Naive thymus-derived CD8-positive, alpha-beta T cell (primary cell): ENCODE data around the gene FPR3. TPM values are rescaled to one million over a fixed set of nuclear protein-coding genes. Genes with fewer than 3 reads are reported as not detected.
"Not testable (repeated sequence)": the region's sequence is repeated elsewhere in the genome, so short reads cannot be mapped to it uniquely, and the experiment has no call there.

Experiments used
- ATAC-seq, 2 donors: fragments of 150-1000 bp; cut with Tn5 transposase in 1 of 2; sonication (Bioruptor Pico), chemical (Tn5 transposase) in 1 of 2; 1 replicate in 1 of 2; 2 replicates in 1 of 2; pipeline ENCODE4 v1.10.0; 2021; ENCODE audit warnings: mild to moderate bottlenecking in 2 of 2, moderate library complexity in 2 of 2
- POLR2A ChIA-PET: fragments of 350-600 bp; sonication (Branson Sonifier 250); formaldehyde crosslinking; loops from one replicate; lab custom pipeline; 2021; ENCODE audit warnings: antibody characterized with exemption; lab: Charles Lee
- DNase-seq, 10 donors: peaks; one replicate each; pipeline versions ENCODE4 v3.0.0 to v3.0.0-alpha.2; 2020 to 2022
- H3K27ac Mint-ChIP-seq, 10 donors: one replicate each; pipeline ENCODE4 v1.8.0; 2020 to 2022; ENCODE audit warnings: mild to moderate bottlenecking in 10 of 10, mixed read lengths in 10 of 10, moderate library complexity in 4 of 10, inconsistent platforms in 1 of 10
- H3K27me3 Mint-ChIP-seq, 5 donors: one replicate each; pipeline ENCODE4 v1.8.0; 2021 to 2022; ENCODE audit warnings: mixed read lengths in 5 of 5
- H3K36me3 Mint-ChIP-seq, 3 donors: one replicate each; pipeline ENCODE4 v1.8.0; 2020 to 2022; ENCODE audit warnings: mixed read lengths in 3 of 3, mild to moderate bottlenecking in 2 of 3, inconsistent platforms in 1 of 3
- H3K4me1 Mint-ChIP-seq, 4 donors: one replicate each; pipeline ENCODE4 v1.8.0; 2021 to 2022; ENCODE audit warnings: mixed read lengths in 4 of 4
- H3K4me3 Mint-ChIP-seq, 10 donors: one replicate each; pipeline ENCODE4 v1.8.0; 2020 to 2022; ENCODE audit warnings: mild to moderate bottlenecking in 10 of 10, mixed read lengths in 10 of 10, moderate library complexity in 6 of 10, inconsistent platforms in 1 of 10
- H3K9me3 Mint-ChIP-seq, 9 donors: one replicate each; pipeline ENCODE4 v1.8.0; 2020 to 2022; ENCODE audit warnings: mixed read lengths in 9 of 9, mild to moderate bottlenecking in 3 of 9, inconsistent platforms in 1 of 9, moderate library complexity in 1 of 9
- polyA plus RNA-seq, 3 donors: library from polyadenylated mRNA; unstranded; fragments of 300-500 nt; fragmentation: Illumina TruSeq; gene quantifications; one replicate each; pipeline ENCODE4 v1.2.3, GENCODE V29; 2021
- total RNA-seq, 8 experiments: library from RNA in 2 of 8; stranded (reverse) in 2 of 8; gene quantifications; one replicate each; pipeline ENCODE4 v1.2.3 and lab custom pipeline; 2021 to 2026

The FPR3 gene
- total and polyA plus RNA-seq, 5 experiments from 2014 or later: 1.3 to 1.4 TPM; not detected in 3

- POLR2A ChIA-PET: no interaction called here
- DNase-seq (no peak), ATAC-seq (no peak)
- Mint-ChIP-seq H3K27me3 (peaks cover 1 to 12% (median 4%) of the 10 kb centered on the region in 5 donors), H3K36me3 (peaks cover 0 to 27% (median 3%) of the 10 kb centered on the region in 3 donors), H3K4me3 (no peak overlapping the region), H3K27ac (no peak overlapping the region), H3K9me3 (peaks cover 0 to 70% (median 13%) of the 10 kb centered on the region in 9 donors), H3K4me1 (peaks cover 0 to 14% (median under 1%) of the 10 kb centered on the region in 4 donors)
Observed at GRCh38 chr19:51802775-51803174, 7.8 kb downstream of the FPR3 start.

- peaks cover 0 to 64% (median 13%) of the 10 kb centered on the region in 9 donors for H3K9me3 Mint-ChIP-seq
- H3K4me1 Mint-ChIP-seq: peaks cover 0 to 14% (median under 1%) of the 10 kb centered on the region in 4 donors
- no peak overlapping the region for H3K27ac Mint-ChIP-seq
- ATAC-seq (no peak), DNase-seq (no peak)
- H3K36me3 Mint-ChIP-seq: peaks cover 0 to 22% (median 0%) of the 10 kb centered on the region in 3 donors
- H3K27me3 Mint-ChIP-seq: peaks cover 0 to 12% (median 3%) of the 10 kb centered on the region in 5 donors
- no peak overlapping the region for H3K4me3 Mint-ChIP-seq
- POLR2A ChIA-PET: no interaction called here
Observed at GRCh38 chr19:51803519-51803918, 8.6 kb downstream of the FPR3 start.

- no peak overlapping the region for H3K4me3 Mint-ChIP-seq
- H3K4me1 Mint-ChIP-seq: peaks cover 0 to 14% (median under 1%) of the 10 kb centered on the region in 4 donors
- H3K36me3 Mint-ChIP-seq: peaks cover 0 to 20% (median 0%) of the 10 kb centered on the region in 3 donors
- no peak overlapping the region for H3K27ac Mint-ChIP-seq
- DNase-seq (no peak), ATAC-seq (no peak)
- peaks cover 0 to 67% (median 13%) of the 10 kb centered on the region in 9 donors for H3K9me3 Mint-ChIP-seq
- POLR2A ChIA-PET: no interaction called here
- peaks cover 0 to 12% (median 3%) of the 10 kb centered on the region in 5 donors for H3K27me3 Mint-ChIP-seq
Observed at GRCh38 chr19:51803967-51804366, 9.0 kb downstream of the FPR3 start.

- H3K4me1 Mint-ChIP-seq: peaks cover 0 to 13% (median under 1%) of the 10 kb centered on the region in 4 donors
Observed at GRCh38 chr19:51804789-51805188, 9.8 kb downstream of the FPR3 start.

DNA sequence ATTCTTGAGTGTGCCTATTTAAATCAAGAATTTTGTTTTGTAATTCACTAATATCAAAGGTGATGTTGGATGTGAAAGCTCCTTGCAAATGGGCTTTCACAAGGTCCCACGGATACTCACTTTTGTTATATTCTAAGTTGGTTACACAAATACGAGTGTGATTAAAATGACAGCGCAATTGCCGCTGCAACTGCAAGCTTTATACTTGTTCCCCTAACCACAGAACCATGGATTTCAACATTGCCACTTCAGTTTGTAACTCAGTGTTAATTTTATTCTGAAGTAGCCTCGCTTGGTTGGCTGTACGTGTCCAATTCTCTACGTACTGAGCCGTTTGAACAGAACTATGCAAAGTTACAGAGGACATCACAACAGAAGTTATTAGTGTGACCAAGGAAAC lies 10.4 kb downstream of the FPR3 start:
- Mint-ChIP-seq H3K9me3 (peaks cover 0 to 64% (median 13%) of the 10 kb centered on the region in 9 donors), H3K36me3 (peaks cover 0 to 17% (median 0%) of the 10 kb centered on the region in 3 donors), H3K4me1 (peaks cover 0 to 13% (median under 1%) of the 10 kb centered on the region in 4 donors)
- DNase-seq, H3K4me3 Mint-ChIP-seq, H3K27me3 Mint-ChIP-seq, ATAC-seq, H3K27ac Mint-ChIP-seq, POLR2A ChIA-PET: not testable (repeated sequence)

More at GRCh38 chr19:51804789-51805188, 9.8 kb downstream of the FPR3 start:
- ATAC-seq, DNase-seq, H3K27me3 Mint-ChIP-seq, POLR2A ChIA-PET, H3K4me3 Mint-ChIP-seq, H3K27ac Mint-ChIP-seq: not testable (repeated sequence)
- H3K36me3 Mint-ChIP-seq: peaks cover 0 to 20% (median 0%) of the 10 kb centered on the region in 3 donors
- H3K9me3 Mint-ChIP-seq: peaks cover 0 to 65% (median 14%) of the 10 kb centered on the region in 9 donors

- POLR2A ChIA-PET, H3K27me3 Mint-ChIP-seq, ATAC-seq, H3K27ac Mint-ChIP-seq, H3K4me3 Mint-ChIP-seq, DNase-seq: not testable (repeated sequence)
- Mint-ChIP-seq H3K4me1 (peaks cover 0 to 13% (median under 1%) of the 10 kb centered on the region in 4 donors), H3K36me3 (peaks cover 0 to 21% (median 0%) of the 10 kb centered on the region in 3 donors), H3K9me3 (peaks cover 0 to 67% (median 18%) of the 10 kb centered on the region in 9 donors)
Observed at GRCh38 chr19:51806571-51806970, 11.6 kb downstream of the FPR3 start.

- POLR2A ChIA-PET: no interaction called here
- Mint-ChIP-seq H3K27ac (no peak overlapping the region), H3K4me3 (no peak overlapping the region), H3K27me3 (peaks cover 0 to under 1% (median 0%) of the 10 kb centered on the region in 5 donors), H3K36me3 (peaks cover 0 to 21% (median 0%) of the 10 kb centered on the region in 3 donors), H3K4me1 (peaks cover 0 to 13% (median under 1%) of the 10 kb centered on the region in 4 donors), H3K9me3 (peaks cover 0 to 67% (median 20%) of the 10 kb centered on the region in 9 donors)
- DNase-seq (no peak), ATAC-seq (no peak)
Observed at GRCh38 chr19:51807111-51807701, 12.2 kb downstream of the FPR3 start.

DNA sequence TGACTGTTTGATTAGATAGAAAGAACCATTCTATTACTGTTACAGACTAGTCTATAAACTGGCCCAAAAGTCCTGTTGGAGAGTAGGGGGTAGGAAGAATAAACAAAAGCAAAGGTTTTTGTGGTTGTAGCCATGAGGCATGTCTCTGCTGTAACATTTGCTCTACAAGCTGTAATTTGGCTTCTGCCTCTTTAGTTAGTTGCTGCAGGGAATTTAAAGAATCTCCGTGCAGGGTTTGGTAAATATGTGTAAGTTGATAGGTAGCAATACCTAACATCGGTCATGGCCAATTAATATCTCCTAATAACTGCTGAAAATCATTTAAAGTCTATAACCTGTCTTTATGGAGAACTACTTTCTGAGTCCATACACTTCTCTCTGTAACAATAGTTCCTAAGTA lies 13.0 kb downstream of the FPR3 start:
- POLR2A ChIA-PET: no interaction called here
- peaks cover 0 to 69% (median 21%) of the 10 kb centered on the region in 9 donors for H3K9me3 Mint-ChIP-seq
- no peak overlapping the region for H3K4me3 Mint-ChIP-seq
- DNase-seq: no peak
- no peak for ATAC-seq
- H3K36me3 Mint-ChIP-seq: peaks cover 0 to 21% (median 0%) of the 10 kb centered on the region in 3 donors
- H3K27ac Mint-ChIP-seq: no peak overlapping the region
- no peaks in the 10 kb centered on the region for H3K27me3 Mint-ChIP-seq
- H3K4me1 Mint-ChIP-seq: peaks cover 0 to 13% (median under 1%) of the 10 kb centered on the region in 4 donors

GRCh38 chr19:51808333-51808986 lies 13.5 kb downstream of the FPR3 start:
- no peaks in the 10 kb centered on the region for H3K27me3 Mint-ChIP-seq
- peaks cover 0 to 17% (median 0%) of the 10 kb centered on the region in 3 donors for H3K36me3 Mint-ChIP-seq
- no peak for DNase-seq
- POLR2A ChIA-PET: no interaction called here
- no peak for ATAC-seq
- H3K27ac Mint-ChIP-seq: no peak overlapping the region
- peaks cover 0 to 13% (median under 1%) of the 10 kb centered on the region in 4 donors for H3K4me1 Mint-ChIP-seq
- H3K4me3 Mint-ChIP-seq: no peak overlapping the region
- peaks cover 0 to 70% (median 24%) of the 10 kb centered on the region in 9 donors for H3K9me3 Mint-ChIP-seq

- H3K4me3 Mint-ChIP-seq: no peak overlapping the region
- no peak for DNase-seq
Observed at GRCh38 chr19:51809787-51810186, 14.8 kb downstream of the FPR3 start.

DNA sequence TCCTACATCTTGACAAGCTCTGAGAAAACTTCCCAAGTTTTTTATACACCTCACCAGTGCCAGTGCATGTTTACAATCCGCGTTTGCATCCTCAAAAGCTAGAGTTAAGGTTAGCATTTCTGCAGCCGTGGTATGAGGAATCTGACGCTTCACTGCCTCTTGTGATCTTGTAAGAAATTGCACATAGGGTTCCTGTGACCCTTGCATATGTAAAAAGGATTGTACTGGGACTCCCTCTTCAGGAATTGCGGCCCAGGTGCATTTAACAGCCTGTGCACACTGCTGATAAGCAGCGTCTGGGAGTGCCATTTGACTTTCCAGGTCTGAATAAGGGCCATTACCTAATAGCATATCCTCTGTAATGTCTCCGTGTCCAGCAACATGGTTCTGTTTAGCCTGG lies 15.3 kb downstream of the FPR3 start:
- Mint-ChIP-seq H3K27ac (no peak overlapping the region), H3K36me3 (peaks cover 0 to 14% (median 6%) of the 10 kb centered on the region in 3 donors), H3K9me3 (peaks cover 0 to 66% (median 26%) of the 10 kb centered on the region in 9 donors), H3K4me1 (peaks cover 0 to 10% (median under 1%) of the 10 kb centered on the region in 4 donors), H3K4me3 (no peak overlapping the region), H3K27me3 (no peaks in the 10 kb centered on the region)
- POLR2A ChIA-PET: no interaction called here
- ATAC-seq (no peak), DNase-seq (no peak)

More at GRCh38 chr19:51809787-51810186, 14.8 kb downstream of the FPR3 start:
- Mint-ChIP-seq H3K4me1 (peaks cover 0 to 10% (median under 1%) of the 10 kb centered on the region in 4 donors), H3K27me3 (no peaks in the 10 kb centered on the region), H3K36me3 (peaks cover 0 to 18% (median 6%) of the 10 kb centered on the region in 3 donors), H3K27ac (no peak overlapping the region), H3K9me3 (peaks cover 0 to 70% (median 26%) of the 10 kb centered on the region in 9 donors)
- POLR2A ChIA-PET: no interaction called here
- no peak for ATAC-seq

DNA sequence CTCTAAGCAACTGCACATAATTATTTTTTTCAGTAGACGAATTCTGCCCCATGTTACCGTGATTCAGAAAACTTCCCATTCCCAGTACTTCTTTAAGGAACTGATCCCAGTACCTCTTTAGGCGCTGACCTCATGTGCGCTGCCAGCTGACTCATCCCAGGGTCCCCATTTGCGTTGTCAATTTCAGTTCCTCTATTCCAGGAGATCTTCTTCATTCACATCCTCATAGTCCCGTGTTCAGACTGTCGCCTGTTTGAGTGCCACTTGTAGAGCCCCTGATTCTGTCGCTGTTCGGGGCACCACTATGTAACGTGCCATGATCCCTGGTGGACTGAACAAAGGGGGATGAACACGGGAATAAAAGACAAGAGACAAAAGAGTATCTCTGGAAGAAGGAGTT lies 16.4 kb downstream of the FPR3 start:
- POLR2A ChIA-PET: no interaction called here

GRCh38 chr19:51815043-51815442 lies 20.1 kb downstream of the FPR3 start:
- DNase-seq: no peak
- POLR2A ChIA-PET: no interaction called here
- no peaks in the 10 kb centered on the region for H3K4me1 Mint-ChIP-seq
- ATAC-seq: no peak
- no peak overlapping the region for H3K4me3 Mint-ChIP-seq
- no peak overlapping the region for H3K27ac Mint-ChIP-seq
- peaks cover 0 to 11% (median 0%) of the 10 kb centered on the region in 5 donors for H3K27me3 Mint-ChIP-seq
- peaks cover 0 to 84% (median 42%) of the 10 kb centered on the region in 9 donors for H3K9me3 Mint-ChIP-seq
- H3K36me3 Mint-ChIP-seq: peaks cover 3 to 49% (median 6%) of the 10 kb centered on the region in 3 donors

More for the DNA sequence above, 16.4 kb downstream of the FPR3 start:
- H3K36me3 Mint-ChIP-seq: peaks cover 0 to 19% (median 6%) of the 10 kb centered on the region in 3 donors
- H3K4me3 Mint-ChIP-seq: no peak overlapping the region
- peaks cover 0 to 68% (median 23%) of the 10 kb centered on the region in 9 donors for H3K9me3 Mint-ChIP-seq
- DNase-seq (no peak), ATAC-seq (no peak)
- peaks cover 0 to 10% (median under 1%) of the 10 kb centered on the region in 4 donors for H3K4me1 Mint-ChIP-seq
- no peak overlapping the region for H3K27ac Mint-ChIP-seq
- no peaks in the 10 kb centered on the region for H3K27me3 Mint-ChIP-seq
